GM18907 (cell line): Measurements from ENCODE around the gene STON1.
"Not testable (repeated sequence)": the region's sequence is repeated elsewhere in the genome, so short reads cannot be mapped to it uniquely, and the experiment has no call there.

Experiments
- ATAC-seq: cut with Tn5 transposase; IDR thresholded peaks from one replicate; pipeline ENCODE4 v1.9.1; 2021; ENCODE audit warnings: mild to moderate bottlenecking, moderate library complexity; ENCODE audit not compliant: unreplicated experiment

STON1 gene

DNA sequence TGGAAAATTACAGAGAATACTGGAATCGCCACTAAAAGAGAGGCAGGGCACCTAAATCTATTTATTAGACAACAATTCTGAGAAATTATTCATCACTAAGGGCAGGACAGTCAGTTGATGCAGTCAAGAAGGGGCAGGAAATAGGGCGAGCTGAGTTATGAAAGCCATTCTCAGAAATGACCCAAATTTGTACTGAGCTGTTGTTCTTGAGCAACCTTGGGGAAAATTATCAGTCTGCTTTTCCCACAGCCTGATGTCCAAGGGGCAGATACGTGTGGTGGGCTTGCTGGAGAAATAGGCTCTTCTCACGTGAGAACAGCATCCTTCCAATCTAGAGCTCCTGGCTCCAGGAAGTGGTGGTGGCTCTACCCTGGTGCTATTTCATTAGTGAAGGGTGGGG lies 38.6 kb downstream of the STON1 start:
- no peak for ATAC-seq

DNA sequence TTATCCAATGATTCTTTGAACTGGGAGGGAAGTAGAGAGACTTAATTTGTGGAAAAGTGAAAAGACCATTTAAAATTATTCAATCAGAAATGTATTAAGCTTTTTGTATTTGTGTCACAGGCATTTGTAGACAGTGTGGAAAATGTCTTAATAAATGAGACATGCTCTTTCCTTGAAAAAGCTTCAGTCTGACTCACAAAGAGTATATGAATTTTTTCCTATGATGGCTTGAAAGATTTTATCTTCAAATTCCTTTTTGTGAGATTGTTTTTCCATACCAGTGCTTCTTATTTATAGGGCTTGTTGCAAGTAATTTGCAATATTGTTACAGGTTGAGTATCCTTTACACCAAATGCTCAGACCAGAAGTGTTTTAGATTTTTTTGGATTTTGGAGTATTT lies 39.5 kb downstream of the STON1 start:
- ATAC-seq, result no peak

DNA sequence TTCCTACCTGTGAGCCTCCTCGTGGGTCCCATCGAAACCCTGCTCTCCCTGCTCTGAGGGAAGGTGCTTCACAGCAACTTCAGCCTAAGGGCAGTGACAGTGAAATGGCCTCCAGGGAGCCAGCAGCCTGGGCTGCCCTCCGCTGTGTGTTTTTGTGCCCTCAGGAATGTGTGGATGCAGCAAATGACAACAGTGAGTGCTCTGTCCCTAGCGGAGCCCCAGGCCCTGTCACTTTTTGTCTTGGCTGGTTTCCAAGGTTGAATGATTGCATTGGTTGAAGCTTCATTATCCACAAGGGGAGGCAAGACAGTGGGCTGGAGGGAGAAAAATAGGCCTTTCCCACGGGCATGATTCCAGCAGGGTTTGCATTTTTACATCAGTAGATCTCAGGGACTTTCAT lies 42.9 kb downstream of the STON1 start:
- no peak for ATAC-seq

DNA sequence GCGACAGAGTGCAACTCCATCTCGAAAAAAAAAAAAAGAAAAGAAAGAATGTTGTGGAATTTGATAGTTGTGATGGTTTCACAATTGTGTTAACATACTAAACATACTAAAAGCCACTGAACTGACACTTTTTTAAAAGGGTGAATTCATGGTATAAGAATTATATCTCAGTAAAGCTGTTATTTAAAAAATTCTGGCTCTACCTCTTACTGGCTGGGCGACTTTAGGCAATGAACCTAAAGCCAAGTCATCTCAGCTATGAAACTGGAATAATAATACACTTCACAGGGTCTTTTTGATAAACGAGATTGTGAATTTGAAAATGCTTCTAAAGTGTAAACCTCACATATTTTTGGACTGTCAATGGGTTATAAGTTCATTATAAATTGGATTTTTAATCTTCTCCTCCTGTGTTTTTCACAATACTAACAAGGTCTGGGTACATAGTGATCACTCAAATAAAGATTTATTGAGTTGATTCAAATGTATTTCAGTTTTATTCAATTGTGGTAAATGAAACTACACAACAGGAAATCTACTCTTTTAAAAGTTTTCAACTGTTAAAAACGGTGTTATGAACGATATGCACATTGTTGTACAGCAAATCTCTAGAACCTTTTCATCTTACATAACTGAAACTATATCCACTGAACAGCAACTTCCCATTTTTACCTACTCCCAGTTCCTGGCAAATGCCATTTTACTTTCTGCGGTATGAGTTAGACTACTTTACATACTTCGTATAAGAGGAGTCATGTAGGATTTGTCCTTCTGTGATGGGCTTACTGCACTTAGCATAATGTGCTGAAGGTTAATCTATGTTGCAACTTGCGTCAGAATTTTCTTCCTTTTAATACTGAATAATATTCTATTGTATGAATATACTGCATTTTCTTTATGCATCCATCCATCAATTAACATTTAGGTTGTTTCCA lies 44.7 kb downstream of the STON1 start:
- ATAC-seq, result no peak

DNA sequence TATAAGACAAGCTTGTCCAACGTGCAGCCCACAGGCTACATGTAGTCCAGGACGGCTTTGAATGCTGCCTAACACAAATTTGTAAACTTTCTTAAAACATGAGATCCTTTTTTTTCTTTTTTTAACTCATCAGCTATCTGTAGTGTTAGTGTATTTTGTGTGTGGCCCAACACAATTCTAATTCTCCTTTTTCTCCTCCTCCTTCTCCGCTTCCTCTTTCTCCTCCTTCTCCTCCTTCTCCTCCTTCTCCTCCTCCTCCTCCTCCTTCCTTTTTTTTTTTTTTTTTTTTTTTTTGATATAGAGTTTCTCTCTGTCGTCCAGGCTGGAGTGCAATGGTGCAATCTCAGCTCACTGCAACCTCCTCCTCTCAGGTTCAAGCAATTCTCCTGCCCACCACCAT lies 48.4 kb downstream of the STON1 start:
- no peak for ATAC-seq

DNA sequence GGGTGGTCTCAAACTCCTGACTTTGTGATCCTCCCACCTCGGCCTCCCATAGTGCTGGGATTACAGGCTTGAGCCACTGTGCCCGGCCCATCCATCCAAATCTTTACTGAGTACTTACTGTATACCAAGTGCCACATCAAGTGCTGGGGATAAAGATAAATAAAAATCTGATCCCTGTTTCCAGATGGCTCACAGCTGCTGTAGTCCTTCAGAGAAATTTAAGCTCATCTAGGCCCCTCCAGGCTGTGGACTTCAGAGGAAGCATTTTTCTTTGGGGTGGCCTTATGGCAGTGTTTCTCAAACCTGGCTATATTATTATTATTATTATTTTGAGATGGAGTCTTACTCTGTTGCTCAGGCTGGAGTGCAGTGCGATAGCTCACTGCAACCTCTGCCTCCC lies 54.0 kb downstream of the STON1 start:
- ATAC-seq, result no peak

DNA sequence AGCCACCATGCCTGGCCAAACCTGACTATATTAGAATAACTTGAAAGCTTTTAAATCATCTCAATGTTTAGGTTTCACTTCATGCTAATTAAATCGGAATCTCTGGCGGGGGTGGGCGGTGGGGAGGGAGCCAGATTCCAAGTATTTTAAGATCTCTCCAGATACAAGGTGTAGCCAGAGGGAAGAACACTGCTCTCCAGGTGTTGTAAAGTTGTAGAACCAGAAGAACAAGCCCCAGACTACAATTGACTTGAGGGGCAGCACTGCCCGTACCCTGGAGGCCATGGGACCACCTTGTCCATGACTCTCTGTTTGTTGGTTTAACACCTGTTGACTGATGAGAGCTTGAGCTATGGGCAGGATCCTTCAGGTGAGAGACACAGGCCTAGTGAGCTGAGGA lies 54.6 kb downstream of the STON1 start:
- ATAC-seq, result no peak

DNA sequence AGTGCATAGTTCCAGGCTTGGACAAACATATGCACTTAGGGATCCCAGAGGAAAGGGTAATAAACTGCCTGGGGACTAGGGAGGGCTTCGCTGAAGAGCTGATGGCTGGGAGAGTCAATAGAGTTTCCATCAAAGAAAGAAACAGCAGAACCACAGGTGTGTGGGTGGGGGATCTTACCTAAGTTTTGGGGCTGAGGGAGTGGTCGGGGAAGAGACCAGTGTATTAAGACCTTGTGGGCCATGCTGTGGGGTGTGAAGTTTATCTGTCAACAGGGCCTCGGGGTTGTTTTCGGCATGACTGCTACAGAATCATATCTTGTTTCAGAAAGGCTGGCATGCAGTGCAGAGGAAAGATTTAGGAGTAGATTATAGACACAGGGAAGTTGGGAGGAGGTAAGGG lies 56.5 kb downstream of the STON1 start:
- ATAC-seq, result no peak

DNA sequence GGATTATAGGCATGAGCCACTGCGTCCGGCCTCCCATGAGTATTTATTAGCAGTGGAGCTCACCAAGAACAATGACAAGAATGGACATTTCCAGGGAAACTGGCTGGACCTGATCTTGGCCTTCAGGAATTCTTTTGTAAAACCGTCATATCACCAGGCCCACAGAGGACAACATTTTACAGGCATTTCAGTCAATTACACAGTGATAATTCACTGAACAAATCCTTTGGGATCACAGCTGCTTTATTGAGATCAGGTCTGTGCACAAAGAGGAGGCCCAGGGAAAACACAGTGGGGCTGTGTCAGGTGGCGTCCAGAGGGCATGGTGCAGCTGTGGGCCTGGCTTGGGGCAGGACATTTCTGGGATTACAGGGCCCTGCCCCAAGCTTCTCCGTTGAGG lies 57.6 kb downstream of the STON1 start:
- no peak for ATAC-seq

DNA sequence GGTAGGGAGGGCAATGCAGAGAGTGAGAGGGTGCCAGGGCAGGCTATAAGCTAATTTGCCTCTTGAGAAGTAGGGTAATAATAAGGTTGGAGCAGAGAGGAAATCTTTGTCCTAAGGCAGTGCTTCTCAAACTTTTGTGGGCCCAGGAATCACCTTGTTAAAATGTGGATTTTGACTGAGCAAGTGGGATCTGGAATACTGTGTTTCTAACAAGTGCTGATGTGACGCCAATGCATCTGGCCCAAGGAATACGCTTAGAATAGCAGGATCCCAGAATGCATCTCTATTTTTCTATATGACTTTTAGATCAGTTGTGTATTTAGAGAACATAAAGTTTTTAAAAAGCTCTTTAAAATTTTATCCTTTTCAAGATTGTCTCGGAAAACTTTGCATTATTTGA lies 58.0 kb downstream of the STON1 start:
- ATAC-seq, result no peak

DNA sequence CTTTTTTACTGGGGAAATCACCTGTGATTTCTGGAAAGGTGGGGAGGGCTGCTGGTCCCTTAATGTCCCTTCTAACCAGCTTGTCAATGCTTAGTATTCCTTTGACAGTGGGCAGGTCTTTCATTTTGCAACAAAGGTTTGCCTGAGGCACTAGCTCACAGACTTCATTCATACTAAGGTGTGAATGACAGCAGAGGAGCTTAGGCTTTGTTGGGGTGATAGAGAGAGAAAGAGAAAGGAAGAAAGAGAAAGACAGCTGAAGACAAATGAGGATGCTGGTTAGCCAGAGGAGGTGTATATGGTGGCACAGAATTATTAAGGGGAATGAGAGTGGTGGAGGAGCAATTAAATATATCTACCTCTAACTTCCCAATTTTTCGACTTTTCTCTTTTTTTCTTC lies 58.8 kb downstream of the STON1 start:
- ATAC-seq, result no peak

DNA sequence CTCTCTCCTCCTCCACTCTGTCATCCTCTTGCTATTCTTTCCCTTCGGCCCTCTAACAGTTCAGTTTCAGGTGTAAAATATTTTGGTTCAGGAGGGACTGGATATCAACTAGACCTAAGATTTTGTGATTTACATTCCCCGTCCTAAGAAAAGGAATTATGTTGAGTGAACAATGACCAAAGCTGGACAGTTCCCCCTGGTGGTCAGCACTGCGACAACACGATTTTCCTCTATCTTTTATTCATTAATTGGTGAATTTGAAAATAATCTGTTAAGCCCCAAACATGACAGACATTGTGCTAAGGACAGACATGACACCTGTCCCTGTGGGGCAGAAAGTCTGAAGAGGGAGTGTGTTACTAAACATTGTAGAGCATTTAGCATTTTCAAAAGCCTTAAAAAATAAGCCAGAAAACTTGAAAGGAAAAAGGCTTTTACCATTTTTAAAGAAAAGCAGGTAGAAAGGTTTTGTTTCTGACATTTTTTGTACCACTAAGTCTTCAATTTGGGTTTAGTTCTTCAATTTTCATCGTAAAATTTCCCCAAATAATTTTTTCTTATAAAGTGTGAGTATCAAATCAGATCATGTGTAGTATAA lies 59.3 kb downstream of the STON1 start:
- no peak for ATAC-seq

DNA sequence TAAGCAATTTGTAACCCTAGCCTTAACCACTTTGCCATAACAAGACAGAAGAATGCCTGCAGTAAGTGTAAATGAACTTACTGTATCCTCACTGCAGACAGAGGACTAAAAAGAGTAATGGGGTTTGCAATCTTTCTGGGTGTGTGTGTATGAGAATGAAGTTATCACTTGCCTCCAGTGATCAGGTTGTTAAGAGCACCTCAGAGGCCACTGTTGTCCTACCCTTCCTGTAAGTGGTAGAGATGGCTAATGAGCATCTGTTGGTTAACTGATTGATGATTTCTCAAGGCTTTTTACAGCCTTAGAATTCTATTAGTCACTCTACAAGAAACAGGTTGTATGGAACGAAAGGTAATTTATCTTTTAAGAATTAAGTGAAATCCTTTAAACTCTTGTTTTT lies 60.1 kb downstream of the STON1 start:
- ATAC-seq, result no peak

DNA sequence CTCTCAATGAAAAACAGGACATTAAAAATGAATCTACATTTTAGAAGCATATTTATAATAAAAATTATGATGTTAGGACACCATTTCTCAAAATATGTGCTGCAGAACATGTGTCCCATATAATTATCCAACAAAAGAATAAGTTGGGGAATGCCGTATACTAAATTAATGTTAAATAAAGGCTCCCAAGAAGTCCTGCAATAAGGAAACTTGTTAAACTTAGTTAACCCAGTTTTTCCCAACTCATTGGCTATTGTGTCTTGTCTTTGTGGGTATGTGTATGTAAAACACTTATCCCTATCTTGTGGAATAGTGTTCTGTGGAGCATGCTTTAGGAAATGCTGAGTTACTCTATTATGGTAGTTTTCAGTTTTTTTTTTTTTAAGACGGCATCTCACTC lies 62.1 kb downstream of the STON1 start:
- ATAC-seq, result no peak

DNA sequence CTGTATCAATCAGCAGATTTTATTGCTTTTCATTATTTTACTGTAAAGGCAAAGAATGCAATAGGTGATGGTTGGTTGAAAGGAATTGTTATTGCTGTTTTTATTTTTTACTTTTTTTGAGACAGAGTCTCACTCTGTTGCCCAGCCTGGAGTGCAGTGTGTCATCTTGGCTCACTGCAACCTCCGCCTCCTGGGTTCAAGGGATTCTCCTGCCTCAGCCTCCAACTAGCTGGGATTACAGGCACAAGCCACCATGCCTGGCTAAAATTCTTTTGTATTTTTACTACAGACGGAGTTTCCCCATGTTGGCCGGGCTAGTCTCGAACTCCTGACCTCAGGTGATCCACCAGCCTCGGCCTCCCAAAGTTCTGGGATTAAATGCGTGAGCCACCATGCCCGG lies 66.8 kb downstream of the STON1 start:
- not testable (repeated sequence) for ATAC-seq

DNA sequence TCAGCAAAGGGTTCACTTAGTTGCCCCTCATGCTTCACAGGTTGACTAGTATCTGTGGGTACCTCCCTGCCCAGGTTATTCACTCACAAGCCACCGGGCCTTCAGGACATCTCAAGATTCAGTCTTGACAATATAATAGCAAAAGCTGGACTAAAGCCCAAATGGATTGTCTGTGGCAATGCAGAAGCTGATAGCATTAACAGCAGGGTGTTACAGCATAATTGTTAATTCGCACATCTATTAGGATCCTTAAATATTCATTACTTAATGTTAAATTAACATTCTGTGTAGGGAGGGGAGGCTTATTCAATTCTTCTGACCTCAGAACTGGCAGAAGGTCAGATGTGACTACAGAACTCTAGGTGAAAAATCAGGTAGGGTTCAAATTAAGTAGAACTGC lies 67.5 kb downstream of the STON1 start:
- no peak for ATAC-seq

DNA sequence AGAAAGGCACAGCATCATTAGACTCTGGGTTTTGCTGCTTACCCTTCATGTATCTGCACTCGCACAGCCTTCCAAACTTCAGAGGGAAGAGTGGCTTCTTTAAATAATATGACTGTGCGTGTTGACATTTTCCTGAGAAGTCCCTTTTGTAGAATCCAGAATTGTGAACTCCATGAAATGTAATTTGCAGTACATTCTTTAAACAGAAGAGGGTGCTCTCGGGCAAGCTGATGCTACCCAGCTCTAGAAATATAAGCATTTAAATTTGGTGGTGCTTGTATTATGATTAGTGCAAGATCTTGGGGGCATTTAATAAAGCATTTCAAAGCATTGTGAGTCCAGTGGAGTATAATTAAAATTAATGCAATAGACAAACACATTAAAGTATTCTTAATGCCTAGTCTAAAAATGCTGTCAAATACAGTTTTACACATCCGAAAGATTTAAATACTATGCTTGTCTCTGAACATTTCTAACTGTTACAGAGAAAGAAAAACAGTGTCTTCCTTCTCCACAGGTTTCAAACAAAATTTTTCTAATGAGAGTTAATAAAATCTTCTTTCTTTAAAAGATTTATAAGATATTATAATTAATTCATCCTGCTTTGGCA lies 70.4 kb downstream of the STON1 start:
- no peak for ATAC-seq

DNA sequence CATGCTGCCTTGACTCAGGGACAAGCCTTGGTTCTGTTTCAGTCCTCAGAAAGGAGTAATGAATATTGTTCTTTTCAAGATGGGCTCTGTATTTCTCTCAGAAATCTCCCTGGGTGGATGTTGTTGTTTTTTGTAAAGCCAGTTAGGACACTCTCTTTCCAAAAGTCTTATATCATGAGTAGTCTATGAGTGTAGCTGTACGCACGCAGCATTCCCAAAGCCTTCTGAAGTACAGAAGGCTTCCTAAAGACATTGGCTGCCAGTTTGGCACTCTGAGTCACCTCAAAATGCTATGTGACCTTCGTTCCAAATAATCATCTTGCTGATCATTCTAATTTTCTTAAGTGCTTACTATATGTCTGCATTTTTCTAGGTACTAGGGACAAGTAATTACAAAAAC lies 71.0 kb downstream of the STON1 start:
- no peak for ATAC-seq

DNA sequence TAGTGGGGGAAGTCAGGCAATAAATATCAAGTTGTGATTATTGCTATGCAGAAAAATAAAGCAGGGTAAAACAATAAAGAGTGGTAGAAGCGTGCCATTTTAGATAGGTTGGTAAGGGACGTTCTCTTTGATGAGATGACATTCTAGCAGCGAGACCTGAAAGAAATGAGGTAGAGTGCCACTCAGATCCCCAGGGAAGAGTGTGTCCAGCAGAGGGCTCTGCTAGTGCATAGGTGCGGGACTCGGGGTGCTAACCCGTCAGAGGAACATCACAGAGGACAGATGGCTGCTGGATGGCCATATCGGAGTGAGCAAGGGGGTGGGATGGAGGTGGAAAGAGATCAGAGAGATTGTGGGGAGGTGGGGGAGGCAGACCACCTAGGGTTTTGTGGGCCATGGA lies 71.4 kb downstream of the STON1 start:
- ATAC-seq, result peak; percentile 60

DNA sequence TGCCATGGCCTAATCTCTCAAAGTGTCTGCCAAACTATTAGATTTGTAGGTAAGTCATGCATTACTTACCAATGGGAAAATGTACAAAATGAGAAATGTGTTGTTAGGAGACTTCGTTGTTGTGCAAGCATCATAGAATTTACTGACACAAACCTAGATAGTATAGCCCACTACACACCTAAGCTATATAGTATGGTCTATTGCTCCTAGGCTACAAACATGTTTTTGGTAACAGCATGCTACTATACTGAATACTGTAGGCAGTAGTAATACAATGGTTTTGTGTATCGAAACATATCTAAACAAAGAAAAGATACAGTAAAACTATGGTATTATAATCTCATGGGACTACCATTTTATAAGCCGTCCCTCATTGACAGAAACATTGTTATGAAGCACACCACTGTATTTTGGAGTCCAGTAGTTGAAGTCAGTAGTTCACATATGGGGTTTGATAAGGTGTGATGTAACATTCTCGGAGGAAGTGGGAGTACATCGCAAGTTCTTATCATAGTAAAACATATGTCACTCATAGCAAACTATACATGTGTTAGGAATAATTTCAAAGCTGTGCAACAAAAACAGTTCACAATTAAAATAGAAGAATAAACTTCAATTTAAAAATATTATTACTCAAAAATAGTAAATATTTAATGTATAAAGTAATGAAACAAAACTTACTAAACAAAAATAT lies 75.7 kb downstream of the STON1 start:
- ATAC-seq, result no peak

DNA sequence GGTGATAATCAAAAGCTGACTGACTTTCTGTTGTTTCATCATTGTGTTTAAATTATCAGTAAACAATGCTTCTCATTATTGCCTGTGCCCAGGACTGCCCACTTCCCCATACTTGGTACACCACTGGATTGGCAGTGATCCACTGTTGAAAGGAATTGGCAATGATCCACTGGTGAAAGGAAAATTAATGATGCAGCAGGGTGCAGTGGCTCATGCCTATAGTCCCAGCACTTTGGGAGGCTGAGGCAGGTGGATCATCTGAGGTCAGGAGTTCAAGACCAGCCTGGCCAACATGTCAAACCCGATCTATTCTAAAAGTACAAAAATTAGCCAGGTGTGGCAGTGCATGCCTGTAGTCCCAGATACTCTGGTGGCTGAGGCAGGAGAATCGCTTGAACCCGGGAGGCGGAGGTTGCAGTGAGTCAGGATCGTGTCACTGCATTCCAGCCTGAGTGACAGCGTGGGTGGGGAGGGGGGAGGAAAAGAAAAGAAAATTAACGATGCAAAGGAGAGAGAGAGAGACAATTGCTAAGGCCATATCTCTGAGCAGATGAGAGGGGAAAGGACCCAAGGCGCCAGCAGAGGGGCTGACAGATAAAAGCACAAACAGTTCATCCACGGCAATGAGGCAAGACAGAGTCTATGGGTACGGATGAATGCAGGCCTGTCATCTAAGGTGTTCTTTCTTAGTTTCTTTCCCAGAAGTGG lies 77.5 kb downstream of the STON1 start:
- no peak for ATAC-seq
